GM13976 (cell line): ENCODE data around the gene BMP10.

ENCODE experiments used
- DNase-seq: peaks from one replicate; pipeline ENCODE4 v3.0.0; 2012; ENCODE audit warnings: low spot score
- in situ Hi-C: fragments of 300-500 bp; cut with MboI; formaldehyde crosslinking; loops from one replicate; pipeline ENCODE4 v1.12.0; 2022; ENCODE audit warnings: low sequenced_read_pairs, mixed read lengths, inconsistent platforms; ENCODE audit not compliant: unreplicated experiment
- TF ChIP-seq, protein P1 (sequence below): IDR thresholded peaks from 2 replicates; pipeline ENCODE4 v1.5.1; 2012; ENCODE audit warnings: borderline replicate concordance, mild to moderate bottlenecking; ENCODE audit not compliant: insufficient read depth; ENCODE audit errors: extremely low read depth, missing control alignments, control extremely low read depth

The BMP10 gene

DNA sequence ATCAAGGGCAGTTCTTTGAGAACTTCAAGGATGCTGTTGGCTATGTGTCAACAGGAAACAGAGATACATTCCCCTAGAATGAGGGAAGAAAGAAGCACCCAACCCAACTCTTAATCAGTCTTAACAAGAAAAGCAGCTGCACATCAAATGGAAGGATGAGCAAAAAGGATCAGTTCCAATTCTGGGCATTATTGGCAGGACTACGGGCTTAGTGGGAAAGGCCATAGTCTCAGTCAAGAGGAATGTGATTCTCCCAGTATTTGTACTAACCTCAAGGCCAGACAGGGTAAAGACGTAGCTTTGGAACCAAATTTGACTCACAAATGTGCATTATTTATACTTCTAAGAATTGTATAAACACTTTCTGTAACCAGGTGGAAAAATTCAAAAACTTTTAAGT is 18.2 kb downstream of the BMP10 start:
- in situ Hi-C loops, result no loop called here
- TF ChIP-seq, protein P1, sequence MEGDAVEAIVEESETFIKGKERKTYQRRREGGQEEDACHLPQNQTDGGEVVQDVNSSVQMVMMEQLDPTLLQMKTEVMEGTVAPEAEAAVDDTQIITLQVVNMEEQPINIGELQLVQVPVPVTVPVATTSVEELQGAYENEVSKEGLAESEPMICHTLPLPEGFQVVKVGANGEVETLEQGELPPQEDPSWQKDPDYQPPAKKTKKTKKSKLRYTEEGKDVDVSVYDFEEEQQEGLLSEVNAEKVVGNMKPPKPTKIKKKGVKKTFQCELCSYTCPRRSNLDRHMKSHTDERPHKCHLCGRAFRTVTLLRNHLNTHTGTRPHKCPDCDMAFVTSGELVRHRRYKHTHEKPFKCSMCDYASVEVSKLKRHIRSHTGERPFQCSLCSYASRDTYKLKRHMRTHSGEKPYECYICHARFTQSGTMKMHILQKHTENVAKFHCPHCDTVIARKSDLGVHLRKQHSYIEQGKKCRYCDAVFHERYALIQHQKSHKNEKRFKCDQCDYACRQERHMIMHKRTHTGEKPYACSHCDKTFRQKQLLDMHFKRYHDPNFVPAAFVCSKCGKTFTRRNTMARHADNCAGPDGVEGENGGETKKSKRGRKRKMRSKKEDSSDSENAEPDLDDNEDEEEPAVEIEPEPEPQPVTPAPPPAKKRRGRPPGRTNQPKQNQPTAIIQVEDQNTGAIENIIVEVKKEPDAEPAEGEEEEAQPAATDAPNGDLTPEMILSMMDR, result no peak
- no peak for DNase-seq

DNA sequence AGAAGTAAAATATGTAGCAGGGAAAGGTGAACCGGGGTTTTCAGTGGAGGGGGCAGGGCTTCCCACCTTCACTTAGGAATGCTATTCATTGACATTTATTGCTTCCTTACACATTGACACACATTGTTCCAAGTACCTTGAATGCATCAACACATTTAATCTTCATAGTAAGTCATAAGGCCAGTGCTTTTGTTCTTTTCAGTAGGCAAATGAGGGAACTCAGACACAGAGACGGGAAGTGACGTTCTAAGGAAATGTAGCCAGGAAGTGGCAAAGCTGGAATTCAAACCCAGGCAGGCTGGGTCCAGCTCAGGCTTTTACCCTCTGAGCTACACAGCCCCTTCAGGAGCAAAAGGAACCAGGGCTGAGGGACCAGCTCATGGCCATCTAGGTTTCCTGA is 20.7 kb downstream of the BMP10 start:
- in situ Hi-C loops, result no loop called here
- TF ChIP-seq, protein P1, result no peak
- DNase-seq, result no peak

DNA sequence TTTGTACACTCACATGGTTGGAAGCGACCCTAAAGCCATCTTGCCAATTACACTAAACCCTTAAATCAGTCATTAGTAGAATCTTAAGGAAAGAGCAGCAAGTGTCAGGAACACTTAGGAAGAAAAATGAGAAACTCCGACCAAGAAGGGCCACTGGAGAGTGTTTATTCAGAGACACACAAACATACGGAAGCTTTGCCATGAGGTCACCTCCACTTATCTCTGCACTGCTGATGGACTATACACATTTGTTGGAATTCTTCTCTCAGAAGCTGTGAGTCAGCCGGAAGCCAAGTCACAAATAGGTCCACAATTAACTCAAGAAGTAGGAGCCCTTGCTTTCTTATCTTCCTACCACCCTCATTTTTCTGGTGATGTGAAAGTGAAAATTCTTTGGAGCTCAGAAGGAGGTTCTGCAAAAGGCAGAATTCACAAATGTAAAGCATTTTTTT is 21.6 kb downstream of the BMP10 start:
- TF ChIP-seq, protein P1, result no peak
- no peak for DNase-seq
- in situ Hi-C loops, result no loop called here

DNA sequence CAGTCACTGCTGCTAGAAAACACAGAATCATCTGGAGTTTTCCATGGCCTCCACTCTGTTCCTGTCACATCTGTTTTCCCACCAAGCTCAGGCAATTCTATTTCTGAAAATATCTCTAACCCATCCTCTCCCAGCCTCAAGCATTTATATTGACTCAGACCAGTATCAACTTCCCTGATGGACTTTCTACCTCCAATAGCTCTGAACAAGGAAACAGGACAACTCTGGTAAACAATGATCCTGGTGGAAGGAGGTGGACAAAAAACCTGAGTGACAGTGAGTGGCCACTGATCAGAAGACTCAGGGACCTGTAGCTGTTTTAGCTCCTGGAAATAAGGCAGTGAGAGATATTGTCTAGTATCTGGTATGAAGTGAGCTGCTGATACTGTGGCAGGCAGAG is 23.4 kb downstream of the BMP10 start:
- in situ Hi-C loops, result no loop called here
- TF ChIP-seq, protein P1, result no peak
- no peak for DNase-seq

DNA sequence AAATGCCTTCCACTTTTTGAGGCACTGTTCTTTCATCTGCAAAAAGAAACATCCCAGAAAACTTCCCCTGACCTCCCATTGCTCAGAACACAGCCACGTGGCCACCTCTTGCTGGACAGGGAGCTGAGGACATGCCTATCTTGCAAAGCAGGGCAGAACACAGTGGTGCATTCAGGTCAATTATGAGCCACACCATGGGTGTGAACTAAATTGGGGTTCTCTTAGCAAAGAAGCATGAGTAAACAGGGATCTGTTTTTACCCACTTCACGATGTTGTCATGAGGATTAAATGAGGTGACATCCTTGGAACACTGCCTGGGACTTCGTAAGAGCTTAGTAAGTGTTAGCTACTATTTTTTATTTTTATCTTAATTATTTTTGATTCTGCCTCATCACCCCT is 25.1 kb downstream of the BMP10 start:
- in situ Hi-C loops, result no loop called here
- no peak for DNase-seq
- TF ChIP-seq, protein P1, result no peak

DNA sequence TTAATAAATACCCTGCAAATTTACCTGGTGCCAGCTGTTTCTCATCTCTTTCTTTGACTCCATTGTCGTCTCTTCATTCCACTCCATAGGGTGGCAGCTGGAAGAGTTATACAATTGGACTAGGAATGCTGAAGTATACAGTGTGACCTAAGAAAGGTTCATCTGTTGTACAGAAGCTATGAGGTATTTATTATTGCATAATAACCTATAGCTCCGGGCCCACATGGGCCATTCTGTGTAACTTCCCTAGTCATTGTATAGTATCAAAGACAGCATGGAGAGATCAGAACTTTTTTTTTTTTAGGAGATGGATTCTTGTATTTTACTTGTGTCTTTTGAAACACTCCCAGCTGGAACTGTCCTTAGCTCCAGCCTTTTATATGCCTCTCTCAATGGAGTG is 26.2 kb downstream of the BMP10 start:
- no peak for DNase-seq
- TF ChIP-seq, protein P1, result no peak
- in situ Hi-C loops, result no loop called here
